K562 (cell line): ENCODE measurements around the gene NPB. TPM values are rescaled to one million over a fixed set of nuclear protein-coding genes. Genes with fewer than 3 reads are reported as not detected.

Experiments
- FOSL1 ChIP-seq: fragments of 200-800 bp; sonication (Bioruptor generic); conservative IDR thresholded peaks from 2 replicates; pipeline ENCODE4 v1.6.1; 2016; ENCODE audit warnings: missing genetic modification characterization, missing compliant biosample characterization
- GABPA ChIP-seq: fragments of 200-800 bp; sonication (Bioruptor generic); conservative IDR thresholded peaks from 2 replicates; pipeline ENCODE4 v1.6.1; 2016; ENCODE audit warnings: low read depth, missing genetic modification characterization, missing compliant biosample characterization
- HNRNPUL1 ChIP-seq: fragments of 200-400 bp; formaldehyde crosslinking; IDR thresholded peaks from 2 replicates; pipeline ENCODE4 v1.6.1; 2017; ENCODE audit warnings: low read length
- MBD2 ChIP-seq: sonication (generic); IDR thresholded peaks from 2 replicates; pipeline ENCODE4 v1.6.1; 2016; ENCODE audit warnings: low read depth, borderline replicate concordance
- MTA3 ChIP-seq: fragments of 450-650 bp; formaldehyde crosslinking; IDR thresholded peaks from 2 replicates; pipeline ENCODE4 v1.6.1; 2017; ENCODE audit warnings: mild to moderate bottlenecking, borderline replicate concordance
- NFYB ChIP-seq: IDR thresholded peaks from 2 replicates; pipeline ENCODE4 v1.6.1; 2011; ENCODE audit warnings: mild to moderate bottlenecking, moderate library complexity; ENCODE audit not compliant: insufficient read length; ENCODE audit errors: extremely low read depth
- NONO ChIP-seq, 2 experiments: fragments of 200-400 bp in 1 of 2; fragments of 450-650 bp in 1 of 2; formaldehyde crosslinking in 1 of 2; IDR thresholded peaks; 2 replicates each; pipeline ENCODE4 v1.6.1; 2017; ENCODE audit warnings: low read depth in 2 of 2, mild to moderate bottlenecking in 2 of 2, moderate library complexity in 2 of 2, low read length in 1 of 2
- POLR2G ChIP-seq: fragments of 200-400 bp; formaldehyde crosslinking; IDR thresholded peaks from 2 replicates; pipeline ENCODE4 v1.6.1; 2017; ENCODE audit warnings: low read depth, mild to moderate bottlenecking, antibody characterized with exemption, low read length, moderate library complexity
- RUNX1 ChIP-seq: sonication (generic); IDR thresholded peaks from 2 replicates; pipeline ENCODE4 v1.6.1; 2016; ENCODE audit warnings: antibody characterized with exemption, low read depth
- TAF1 ChIP-seq: IDR thresholded peaks from 2 replicates; pipeline ENCODE4 v1.6.1; 2011; ENCODE audit warnings: mild to moderate bottlenecking, low read length, moderate library complexity; ENCODE audit not compliant: insufficient read depth, control insufficient read depth, severe bottlenecking; ENCODE audit errors: extremely low read depth
- ZNF253 ChIP-seq: fragments of 250-450 bp; sonication (Bioruptor Pico); conservative IDR thresholded peaks from 2 replicates; pipeline ENCODE4 v1.6.1; 2021; ENCODE audit warnings: mild to moderate bottlenecking
- ZNF589 ChIP-seq: fragments of 200-800 bp; sonication (Bioruptor generic); IDR thresholded peaks from 2 replicates; pipeline ENCODE4 v1.6.1; 2016; ENCODE audit warnings: low read depth, missing genetic modification characterization, missing compliant biosample characterization
- polyA plus RNA-seq, 8 experiments: library from polyadenylated mRNA; depleted of rRNA in 4 of 8; stranded (reverse) in 5 of 8; unstranded in 3 of 8; fragments of >200 nt; fragmentation: Nextera tagmentation in 2 of 8; fragmentation: Illumina TruSeq in 1 of 8; extraction: Ambion mirVana in 2 of 8; extraction: Trizol in 1 of 8; gene quantifications; 2 replicates each; pipeline versions ENCODE4 v1.2.1 to v1.2.3, GENCODE V29; 2011 to 2014; ENCODE audit warnings: inconsistent platforms in 1 of 8, missing spikeins in 1 of 8
- total RNA-seq, 7 experiments: library from RNA; depleted of rRNA in 6 of 7; stranded (reverse); fragments of >200 nt in 6 of 7; fragmentation: Illumina TruSeq in 2 of 7; extraction: Trizol in 2 of 7; gene quantifications; 2 replicates each; pipeline versions ENCODE4 v1.2.1 to v1.2.3, GENCODE V29; 2011 to 2021; ENCODE audit warnings: low replicate concordance in 1 of 7
- TF ChIP-seq, protein P1 (sequence below), 3 experiments: IDR thresholded peaks in 2 of 3; conservative IDR thresholded peaks in 1 of 3; 2 replicates each; pipeline ENCODE4 v1.5.1; 2011 to 2012; ENCODE audit warnings: low read length in 3 of 3, mild to moderate bottlenecking in 3 of 3, control low read depth in 2 of 3, improper control_type of control experiment in 1 of 3, inconsistent platforms in 1 of 3, low read depth in 1 of 3, mixed read lengths in 1 of 3, moderate library complexity in 1 of 3; ENCODE audit not compliant: insufficient read depth in 2 of 3
- TF ChIP-seq, protein P2 (sequence below): sonication (generic); formaldehyde crosslinking; IDR thresholded peaks from 2 replicates; pipeline ENCODE4 v1.8.1; 2022; ENCODE audit warnings: missing genetic modification reagents
- TF ChIP-seq, protein P3 (sequence below), 2 experiments: fragments of 150-350 bp in 1 of 2; IDR thresholded peaks; 2 replicates each; pipeline ENCODE4 v1.6.1; 2012 to 2016; ENCODE audit warnings: low read depth in 2 of 2, low read length in 2 of 2, mild to moderate bottlenecking in 1 of 2, moderate library complexity in 1 of 2
- TF ChIP-seq, protein P4 (sequence below): sonication (generic); formaldehyde crosslinking; IDR thresholded peaks from 2 replicates; pipeline ENCODE4 v1.8.1; 2023; ENCODE audit warnings: mild to moderate bottlenecking, missing genetic modification reagents

Gene NPB
- total and polyA plus RNA-seq, 9 of the 15 experiments (the other 6 are each of a cell fraction or from before 2014, with no cell fraction given): 0.03 to 0.61 (median 0.14) TPM; not detected in 2

DNA sequence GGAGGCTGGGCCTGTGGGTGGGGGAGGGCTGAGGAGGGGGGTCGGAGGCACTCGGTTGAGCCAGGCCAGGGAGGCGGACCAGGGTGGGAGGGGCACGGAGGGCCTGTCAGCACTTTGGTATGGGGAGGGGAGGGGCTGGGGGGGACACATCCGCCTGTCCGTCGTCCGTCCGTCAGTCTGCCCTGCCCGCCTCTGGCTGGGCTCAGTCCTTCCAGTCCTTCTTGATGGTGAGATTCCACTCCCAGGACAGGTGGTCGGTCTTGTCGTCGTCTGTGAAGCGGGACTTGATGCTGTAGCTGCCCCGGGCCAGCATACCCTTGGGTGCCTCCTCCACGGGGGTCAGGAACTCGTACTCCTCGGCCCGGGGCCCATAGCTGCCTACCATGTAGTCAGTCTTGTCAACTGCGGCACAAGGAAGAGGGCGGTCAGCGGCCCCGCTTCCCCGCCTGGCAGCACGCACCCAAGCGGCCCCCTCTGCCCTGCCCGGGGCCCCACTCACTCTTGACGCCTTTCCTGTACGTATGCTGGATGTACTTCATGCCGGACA, 33.3 kb upstream of the NPB start (continued):
- TF ChIP-seq MTA3 (no peak), ZNF589 (CRISPR knock-in tag) (peak; percentile 36; the same call in 1 of the 2 replicates), POLR2G (peak; percentile 64), HNRNPUL1 (no peak), TAF1 (peak; percentile 8), RUNX1 (no peak), GABPA (0 out of 2 replicates have a peak, but pooled peaks have one; percentile 14), NFYB (no peak), FOSL1 (0 out of 2 replicates have a peak, but pooled peaks have one; percentile 12), MBD2 (no peak), ZNF253 (CRISPR knock-in tag) (no peak), NONO (IDR thresholded peaks at IDR 0.05; ENCODE audit: low read depth in 2 of 2, low read length in 1 of 2) (0 out of 4 replicates have a peak, but pooled peaks of 1 of the 2 experiments have one; percentile 32)
- TF ChIP-seq, protein P1, sequence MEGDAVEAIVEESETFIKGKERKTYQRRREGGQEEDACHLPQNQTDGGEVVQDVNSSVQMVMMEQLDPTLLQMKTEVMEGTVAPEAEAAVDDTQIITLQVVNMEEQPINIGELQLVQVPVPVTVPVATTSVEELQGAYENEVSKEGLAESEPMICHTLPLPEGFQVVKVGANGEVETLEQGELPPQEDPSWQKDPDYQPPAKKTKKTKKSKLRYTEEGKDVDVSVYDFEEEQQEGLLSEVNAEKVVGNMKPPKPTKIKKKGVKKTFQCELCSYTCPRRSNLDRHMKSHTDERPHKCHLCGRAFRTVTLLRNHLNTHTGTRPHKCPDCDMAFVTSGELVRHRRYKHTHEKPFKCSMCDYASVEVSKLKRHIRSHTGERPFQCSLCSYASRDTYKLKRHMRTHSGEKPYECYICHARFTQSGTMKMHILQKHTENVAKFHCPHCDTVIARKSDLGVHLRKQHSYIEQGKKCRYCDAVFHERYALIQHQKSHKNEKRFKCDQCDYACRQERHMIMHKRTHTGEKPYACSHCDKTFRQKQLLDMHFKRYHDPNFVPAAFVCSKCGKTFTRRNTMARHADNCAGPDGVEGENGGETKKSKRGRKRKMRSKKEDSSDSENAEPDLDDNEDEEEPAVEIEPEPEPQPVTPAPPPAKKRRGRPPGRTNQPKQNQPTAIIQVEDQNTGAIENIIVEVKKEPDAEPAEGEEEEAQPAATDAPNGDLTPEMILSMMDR (IDR thresholded peaks at IDR 0.05 in 2 of 3, conservative IDR thresholded peaks at IDR 0.05 in 1 of 3; ENCODE audit: insufficient read depth in 2 of 3, low read depth in 1 of 3, low read length in 3 of 3): no peak
- TF ChIP-seq, protein P2, sequence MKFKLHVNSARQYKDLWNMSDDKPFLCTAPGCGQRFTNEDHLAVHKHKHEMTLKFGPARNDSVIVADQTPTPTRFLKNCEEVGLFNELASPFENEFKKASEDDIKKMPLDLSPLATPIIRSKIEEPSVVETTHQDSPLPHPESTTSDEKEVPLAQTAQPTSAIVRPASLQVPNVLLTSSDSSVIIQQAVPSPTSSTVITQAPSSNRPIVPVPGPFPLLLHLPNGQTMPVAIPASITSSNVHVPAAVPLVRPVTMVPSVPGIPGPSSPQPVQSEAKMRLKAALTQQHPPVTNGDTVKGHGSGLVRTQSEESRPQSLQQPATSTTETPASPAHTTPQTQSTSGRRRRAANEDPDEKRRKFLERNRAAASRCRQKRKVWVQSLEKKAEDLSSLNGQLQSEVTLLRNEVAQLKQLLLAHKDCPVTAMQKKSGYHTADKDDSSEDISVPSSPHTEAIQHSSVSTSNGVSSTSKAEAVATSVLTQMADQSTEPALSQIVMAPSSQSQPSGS (CRISPR knock-in tag): no peak
- TF ChIP-seq, protein P3, sequence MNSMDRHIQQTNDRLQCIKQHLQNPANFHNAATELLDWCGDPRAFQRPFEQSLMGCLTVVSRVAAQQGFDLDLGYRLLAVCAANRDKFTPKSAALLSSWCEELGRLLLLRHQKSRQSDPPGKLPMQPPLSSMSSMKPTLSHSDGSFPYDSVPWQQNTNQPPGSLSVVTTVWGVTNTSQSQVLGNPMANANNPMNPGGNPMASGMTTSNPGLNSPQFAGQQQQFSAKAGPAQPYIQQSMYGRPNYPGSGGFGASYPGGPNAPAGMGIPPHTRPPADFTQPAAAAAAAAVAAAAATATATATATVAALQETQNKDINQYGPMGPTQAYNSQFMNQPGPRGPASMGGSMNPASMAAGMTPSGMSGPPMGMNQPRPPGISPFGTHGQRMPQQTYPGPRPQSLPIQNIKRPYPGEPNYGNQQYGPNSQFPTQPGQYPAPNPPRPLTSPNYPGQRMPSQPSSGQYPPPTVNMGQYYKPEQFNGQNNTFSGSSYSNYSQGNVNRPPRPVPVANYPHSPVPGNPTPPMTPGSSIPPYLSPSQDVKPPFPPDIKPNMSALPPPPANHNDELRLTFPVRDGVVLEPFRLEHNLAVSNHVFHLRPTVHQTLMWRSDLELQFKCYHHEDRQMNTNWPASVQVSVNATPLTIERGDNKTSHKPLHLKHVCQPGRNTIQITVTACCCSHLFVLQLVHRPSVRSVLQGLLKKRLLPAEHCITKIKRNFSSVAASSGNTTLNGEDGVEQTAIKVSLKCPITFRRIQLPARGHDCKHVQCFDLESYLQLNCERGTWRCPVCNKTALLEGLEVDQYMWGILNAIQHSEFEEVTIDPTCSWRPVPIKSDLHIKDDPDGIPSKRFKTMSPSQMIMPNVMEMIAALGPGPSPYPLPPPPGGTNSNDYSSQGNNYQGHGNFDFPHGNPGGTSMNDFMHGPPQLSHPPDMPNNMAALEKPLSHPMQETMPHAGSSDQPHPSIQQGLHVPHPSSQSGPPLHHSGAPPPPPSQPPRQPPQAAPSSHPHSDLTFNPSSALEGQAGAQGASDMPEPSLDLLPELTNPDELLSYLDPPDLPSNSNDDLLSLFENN (IDR thresholded peaks at IDR 0.05; ENCODE audit: low read depth in 2 of 2, low read length in 2 of 2): peak in 1 of 2 experiments; percentile 5; a peak in 1 of 4 replicates
- TF ChIP-seq, protein P4, sequence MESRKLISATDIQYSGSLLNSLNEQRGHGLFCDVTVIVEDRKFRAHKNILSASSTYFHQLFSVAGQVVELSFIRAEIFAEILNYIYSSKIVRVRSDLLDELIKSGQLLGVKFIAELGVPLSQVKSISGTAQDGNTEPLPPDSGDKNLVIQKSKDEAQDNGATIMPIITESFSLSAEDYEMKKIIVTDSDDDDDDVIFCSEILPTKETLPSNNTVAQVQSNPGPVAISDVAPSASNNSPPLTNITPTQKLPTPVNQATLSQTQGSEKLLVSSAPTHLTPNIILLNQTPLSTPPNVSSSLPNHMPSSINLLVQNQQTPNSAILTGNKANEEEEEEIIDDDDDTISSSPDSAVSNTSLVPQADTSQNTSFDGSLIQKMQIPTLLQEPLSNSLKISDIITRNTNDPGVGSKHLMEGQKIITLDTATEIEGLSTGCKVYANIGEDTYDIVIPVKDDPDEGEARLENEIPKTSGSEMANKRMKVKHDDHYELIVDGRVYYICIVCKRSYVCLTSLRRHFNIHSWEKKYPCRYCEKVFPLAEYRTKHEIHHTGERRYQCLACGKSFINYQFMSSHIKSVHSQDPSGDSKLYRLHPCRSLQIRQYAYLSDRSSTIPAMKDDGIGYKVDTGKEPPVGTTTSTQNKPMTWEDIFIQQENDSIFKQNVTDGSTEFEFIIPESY (CRISPR knock-in tag): peak; percentile 84; the same call in 1 of the 2 replicates
